GM21360 (cell line): Measurements from ENCODE around the gene CGREF1.

Experiments
- ATAC-seq: cut with Tn5 transposase; IDR thresholded peaks from one replicate; pipeline ENCODE4 v1.9.1; 2021; ENCODE audit warnings: mild to moderate bottlenecking, moderate library complexity; ENCODE audit not compliant: unreplicated experiment

CGREF1 gene, protein sequence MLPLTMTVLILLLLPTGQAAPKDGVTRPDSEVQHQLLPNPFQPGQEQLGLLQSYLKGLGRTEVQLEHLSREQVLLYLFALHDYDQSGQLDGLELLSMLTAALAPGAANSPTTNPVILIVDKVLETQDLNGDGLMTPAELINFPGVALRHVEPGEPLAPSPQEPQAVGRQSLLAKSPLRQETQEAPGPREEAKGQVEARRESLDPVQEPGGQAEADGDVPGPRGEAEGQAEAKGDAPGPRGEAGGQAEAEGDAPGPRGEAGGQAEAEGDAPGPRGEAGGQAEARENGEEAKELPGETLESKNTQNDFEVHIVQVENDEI

DNA sequence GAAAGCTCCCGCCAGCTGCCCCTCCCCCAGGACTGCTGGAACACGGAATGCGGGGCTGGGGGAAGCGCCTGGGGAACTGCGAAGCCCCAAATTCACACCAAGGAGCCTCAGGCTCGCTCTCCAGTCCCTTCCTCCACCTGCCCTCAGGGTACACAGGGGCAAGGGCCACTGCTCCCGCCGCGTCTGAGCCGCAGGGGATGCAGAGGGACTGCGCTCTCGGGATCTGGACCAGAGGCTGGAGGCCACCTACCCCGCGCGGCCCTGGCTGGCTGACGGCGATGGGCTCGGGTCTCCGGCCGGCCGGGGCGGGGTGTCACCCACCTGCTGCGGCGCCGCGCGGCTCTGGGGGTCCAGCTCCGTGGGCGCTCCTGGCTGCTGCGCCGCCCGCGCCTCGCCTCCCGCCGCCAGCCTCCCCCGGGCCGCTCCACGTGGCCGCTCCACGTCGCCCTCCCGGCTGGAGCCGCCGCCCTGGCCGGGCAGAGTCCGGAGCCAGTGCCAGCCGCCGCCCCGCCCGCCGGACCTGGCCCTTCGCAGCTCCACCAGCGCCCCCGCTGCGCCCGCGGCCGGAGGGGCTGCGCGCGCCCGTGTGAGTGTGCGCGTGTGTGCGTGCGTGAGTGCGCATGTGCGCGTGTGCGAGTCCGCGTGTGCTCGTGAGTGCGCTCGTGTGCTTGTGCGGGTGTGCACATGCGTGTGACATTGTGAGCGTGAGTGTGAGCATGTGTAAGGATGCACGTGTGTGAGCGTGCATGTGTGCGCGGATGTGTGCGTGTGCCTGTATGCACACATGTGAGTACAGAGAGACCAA, at the start of gene CGREF1:
Gene CGREF1 (minus strand): TSS at position 604 of the 805 bp plus-strand sequence. CDS start 14,762 bp downstream, outside the sequence.
- no peak for ATAC-seq

DNA sequence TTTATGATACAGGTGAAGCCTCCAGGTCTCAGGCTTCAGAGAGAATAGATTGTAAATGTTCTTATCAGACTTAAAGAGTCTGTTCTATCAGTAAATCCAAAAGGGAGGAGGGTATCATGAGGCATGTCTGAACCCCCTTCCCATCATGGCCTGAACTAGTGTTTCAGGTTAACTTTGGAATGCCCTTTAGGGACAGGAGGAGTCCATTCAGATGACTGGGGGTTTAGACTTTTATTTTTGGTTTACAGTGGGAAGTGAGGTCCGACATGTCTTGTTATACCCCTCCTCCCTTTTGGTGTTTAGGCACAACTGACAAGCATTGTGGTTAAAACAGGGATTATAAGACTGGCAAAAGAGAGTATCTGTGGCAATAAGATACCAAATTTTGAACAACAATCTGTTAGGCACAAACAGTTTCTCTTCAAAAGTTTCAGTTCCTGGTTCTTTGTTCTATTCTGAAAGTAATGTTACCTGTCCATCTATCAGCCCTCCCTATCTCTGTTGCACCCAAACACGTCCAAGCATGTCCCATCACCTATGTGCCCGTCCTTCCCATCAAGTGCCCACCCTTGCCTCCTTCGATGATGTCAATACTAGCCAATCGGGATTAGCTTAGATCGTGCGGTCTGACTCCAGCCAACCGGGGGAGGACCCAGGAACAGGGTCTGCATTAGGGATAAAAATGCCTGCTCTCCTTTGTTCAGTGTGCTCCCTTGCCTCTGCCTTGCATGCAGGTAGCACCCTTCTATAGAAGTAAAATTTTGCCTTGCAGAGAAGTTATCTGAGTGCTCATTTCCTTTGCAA, 46.2 kb upstream of the CGREF1 start:
- no peak for ATAC-seq

DNA sequence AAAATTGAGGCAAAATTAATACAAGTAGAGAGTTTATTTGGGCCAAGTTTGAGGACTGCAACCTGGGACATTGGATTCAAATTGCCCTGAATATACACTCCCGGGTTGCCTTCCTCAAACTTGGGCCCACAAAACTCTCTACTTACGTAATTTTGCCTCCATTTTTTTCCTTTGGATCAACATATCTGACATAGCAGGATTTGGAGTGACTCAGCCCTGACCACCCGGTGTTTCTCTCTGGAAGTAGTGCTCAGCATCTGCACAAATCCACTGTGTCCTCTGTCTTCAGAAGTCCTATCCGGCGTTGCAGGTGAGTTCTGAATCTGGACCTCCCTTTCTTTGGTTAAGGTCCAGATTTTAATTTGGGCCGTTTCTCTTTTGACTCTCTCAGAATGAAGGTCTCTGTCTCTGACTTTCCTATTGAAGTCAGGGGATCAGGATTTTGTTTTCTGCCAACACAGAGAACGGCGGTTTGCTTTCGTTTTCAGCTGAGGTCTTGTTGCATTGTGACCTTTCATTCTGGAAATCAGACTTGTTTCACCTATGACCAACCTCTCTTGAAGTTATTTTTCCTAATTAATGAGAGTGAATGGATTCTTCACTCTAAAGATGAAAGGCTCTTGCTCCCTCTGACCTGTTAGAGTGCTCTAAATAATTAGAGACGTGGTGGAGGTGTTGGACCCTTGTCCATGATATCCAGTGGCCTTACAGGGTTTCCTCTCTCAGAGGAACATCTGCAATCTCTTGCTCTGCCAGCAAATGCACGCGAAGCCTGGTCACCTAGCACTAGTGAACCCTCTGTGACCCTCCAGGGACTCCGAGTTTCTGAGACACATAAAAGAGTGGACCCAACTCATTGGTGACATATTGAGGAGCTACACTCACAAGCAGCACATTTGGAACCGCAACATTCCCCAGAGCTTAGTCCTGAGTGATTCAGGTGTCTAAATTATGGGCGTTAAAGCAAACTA, 43.5 kb upstream of the CGREF1 start:
- ATAC-seq: no peak

DNA sequence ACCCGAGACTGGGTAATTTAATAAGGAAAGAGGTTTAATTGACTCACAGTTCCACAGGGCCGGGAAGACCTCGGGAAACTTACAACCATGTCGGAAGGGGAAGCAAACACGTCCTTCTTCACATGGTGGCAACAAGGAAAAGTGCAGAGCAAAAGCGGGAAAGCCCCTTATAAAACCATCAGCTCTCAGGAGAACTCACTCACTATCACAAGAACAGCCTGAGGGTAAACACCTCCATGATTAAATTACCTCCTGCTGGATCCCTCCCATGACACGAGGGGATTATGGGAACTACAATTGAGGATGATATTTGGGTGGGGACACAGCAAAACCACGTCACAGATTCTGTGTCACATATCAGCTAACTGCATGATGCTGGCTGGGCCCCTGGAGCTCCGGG, 41.3 kb upstream of the CGREF1 start:
- ATAC-seq: no peak

DNA sequence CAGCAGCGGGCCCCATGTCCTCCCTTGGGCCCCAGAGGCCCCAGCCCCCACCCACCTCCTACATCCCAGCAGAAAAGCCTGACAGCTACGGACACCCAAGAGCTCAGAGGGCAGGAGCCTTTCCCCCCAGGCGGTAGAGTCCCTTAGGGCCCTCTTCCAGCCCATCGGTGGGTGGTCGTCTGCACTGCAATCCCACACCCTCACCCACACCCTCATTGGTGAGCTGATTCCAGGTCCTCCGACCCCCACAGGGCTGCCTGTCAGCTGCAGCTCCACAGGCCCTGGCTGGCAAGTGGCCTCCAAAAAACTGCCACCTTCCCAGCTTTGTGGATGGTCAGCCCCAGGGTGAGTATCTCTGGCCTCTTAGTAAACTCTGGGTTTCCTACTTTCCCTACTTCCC, 40.3 kb upstream of the CGREF1 start:
- no peak for ATAC-seq

DNA sequence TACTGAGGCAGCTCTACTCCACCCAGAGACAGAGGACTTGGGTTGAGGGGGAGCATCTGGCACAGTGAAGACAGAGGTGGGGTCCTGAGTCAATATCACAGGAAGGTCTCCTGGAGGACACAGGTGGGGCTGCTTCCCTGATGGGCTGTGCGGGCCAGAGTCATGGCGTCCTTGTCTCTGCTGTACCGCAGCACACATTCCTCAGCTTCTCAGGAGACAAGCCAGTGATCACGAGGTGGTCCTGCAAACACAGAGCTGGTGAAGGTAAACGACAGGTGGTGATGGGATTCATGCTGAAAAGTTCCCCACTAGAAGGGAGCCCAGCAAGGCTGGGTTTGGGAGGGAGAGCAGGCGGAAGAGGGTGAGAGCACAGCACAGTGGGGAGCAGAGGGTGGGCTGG, 39.5 kb upstream of the CGREF1 start:
- ATAC-seq: no peak

DNA sequence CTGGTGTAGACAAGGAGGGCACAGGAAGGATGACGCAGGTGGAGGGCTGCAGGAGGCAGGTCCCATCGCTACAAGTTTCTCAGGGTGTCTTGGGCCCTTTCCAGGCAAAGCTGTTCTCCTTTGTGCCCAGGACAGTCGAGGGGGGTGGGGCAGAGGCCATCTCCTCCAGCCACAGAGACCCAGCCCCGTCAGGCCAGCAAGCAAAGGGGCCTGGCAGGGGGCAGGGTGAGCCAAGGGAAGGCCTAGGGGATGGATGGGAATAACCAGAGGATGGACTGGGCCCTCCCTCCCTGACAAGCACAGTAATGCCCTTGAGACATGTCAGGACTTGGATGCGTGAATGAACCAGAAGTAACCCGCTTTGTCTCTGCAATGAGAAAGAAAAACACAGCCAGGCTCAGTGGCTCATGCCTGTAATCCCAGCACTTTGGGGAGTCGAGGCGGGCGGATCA, 36.2 kb upstream of the CGREF1 start:
- no peak for ATAC-seq

DNA sequence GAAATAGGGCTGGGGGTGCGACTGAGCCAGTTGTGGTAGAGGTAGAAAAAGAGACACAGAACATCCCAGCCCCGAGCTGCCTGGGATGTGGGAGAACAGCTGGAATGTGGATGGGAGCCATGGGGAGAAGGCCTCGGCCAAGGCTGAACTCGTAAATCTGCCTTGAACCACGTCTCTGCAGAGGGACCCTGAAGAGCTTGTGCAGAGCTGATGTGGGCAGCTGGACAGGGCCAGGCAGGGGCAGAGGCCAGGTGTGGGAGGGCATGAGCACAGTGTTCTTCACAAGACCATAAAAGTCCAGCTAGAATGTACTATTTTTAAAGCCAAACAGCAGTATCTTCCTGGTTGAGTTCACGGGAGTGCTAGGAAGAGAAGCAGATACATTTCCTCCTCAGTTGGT, 35.6 kb upstream of the CGREF1 start:
- no peak for ATAC-seq

DNA sequence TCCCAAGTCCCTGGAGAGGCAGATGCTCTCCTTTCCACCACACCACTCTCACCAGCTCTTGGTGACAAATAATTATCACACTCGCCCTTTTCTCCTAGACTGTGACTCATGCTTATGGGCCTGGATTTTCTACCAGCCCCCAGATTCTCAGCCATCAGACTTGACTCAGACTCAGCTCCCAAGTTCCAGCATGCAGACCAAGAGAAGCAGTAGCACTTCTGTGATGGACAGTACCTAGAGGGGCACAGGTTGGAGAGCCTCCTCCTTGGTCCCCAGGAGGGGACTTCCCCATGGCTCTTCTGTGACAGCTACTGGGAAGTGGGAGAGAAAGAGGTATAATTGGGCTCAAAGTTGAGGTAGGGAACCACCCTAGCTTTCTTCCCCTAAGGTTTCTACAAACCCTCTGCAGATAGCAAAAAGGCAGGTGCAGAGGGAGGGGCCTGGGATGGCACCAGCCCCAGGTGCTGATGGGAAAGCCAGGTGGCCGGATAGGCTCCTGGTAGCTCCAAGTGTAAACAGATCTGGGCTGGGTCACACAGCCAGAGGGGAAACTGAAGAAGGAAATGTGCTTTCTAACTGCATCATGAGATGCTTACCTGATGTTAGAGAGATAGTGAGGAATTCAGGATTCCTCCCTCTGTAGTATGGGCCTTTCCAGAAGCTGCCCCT, 34.0 kb upstream of the CGREF1 start:
- no peak for ATAC-seq

DNA sequence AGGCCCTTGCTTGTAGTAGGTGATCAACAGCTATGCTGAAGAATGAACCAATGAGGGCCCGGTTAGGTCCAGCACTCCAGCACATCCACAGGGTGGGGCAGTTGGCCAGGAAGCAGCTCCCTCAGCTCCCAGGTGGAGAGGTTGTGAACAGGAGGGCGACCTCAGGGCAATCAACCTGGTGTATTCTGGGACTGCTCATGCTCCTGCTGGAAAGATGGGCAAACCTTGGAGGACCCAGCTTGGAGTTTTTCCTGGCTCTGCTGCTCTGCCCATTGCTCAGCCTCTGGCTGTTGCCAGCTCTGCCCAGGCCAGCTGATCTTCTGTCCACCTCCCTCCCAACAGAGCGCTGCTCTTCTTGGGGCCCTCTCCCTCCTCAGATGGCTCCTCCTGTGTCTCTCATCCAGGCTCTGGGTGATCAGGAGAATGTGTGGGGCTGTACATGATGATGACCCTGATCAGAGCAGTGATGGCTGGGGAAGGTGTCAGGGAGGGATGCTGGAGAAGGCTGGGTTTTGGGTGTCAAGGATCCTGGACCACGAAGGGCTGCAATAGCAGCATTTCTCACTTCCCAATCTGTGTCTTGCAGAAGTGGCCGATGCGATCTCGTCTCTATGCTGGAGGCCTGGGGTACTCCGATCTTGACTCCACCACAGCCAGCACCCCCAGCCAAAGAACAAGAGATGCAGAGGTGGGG, 33.3 kb upstream of the CGREF1 start:
- ATAC-seq: no peak

DNA sequence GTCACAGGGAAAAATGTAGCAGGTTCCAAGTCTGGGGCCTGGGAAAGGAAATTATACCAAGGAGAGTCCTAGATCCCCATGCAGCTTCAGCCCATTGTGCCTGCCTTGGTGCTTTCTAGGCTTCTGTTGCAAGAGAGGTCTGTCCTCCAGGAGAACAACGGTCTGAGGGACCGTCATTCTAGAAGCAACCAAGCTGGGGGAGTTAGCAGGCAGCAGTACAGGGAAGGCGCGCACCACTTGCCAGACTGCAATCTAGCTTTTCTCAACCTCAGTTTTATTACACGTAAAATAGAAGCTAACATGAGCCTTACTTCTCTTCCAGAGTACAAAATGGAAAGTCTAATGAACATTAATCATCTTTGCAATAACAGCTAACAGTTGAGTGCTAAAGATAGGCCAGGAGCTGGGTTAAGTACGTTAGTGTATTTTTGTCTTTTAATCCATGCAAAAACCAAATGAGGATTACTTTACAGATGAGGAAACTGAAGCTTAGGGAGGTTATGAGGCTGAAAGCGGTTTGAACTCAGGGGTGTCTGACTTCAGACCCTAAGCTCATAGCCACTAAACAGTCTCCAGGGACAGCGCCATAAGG, 31.8 kb upstream of the CGREF1 start:
- no peak for ATAC-seq

DNA sequence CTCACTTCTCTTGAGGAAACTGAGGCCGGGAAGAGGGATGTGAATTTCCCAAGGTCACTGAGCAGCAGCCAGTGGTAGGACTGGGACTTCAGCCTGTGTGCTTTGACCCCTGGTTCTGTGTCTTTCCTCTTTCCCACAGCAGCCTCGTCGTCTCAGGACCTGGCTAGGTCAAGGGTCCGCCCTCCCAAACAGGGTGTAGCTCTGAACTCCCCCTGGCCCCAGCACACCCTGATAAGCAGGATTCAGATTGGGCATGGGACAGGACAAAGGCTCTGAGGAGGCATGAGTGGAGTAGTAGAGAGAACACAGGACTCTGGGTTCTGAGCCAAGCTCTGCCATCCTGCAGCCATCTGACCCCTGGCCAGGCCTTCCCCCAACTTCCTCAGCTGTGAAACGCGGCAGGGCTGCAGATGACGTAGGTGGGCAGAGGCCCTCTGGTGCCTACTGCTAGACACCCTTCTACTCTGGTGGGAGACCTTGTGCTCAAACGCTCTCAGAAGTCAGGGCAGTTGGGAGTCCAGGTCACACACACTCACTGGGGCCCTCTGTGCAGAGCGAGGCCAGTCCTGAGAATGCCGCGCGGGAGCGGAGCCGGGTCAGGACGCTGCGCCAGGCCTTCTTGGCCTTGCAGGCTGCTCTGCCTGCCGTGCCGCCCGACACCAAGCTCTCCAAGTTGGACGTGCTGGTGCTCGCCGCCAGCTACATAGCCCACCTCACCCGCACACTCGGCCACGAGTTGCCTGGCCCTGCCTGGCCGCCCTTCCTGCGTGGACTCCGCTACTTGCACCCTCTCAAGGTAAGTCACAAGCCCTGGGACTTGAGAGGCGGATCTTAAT, 30.9 kb upstream of the CGREF1 start:
- ATAC-seq: no peak

DNA sequence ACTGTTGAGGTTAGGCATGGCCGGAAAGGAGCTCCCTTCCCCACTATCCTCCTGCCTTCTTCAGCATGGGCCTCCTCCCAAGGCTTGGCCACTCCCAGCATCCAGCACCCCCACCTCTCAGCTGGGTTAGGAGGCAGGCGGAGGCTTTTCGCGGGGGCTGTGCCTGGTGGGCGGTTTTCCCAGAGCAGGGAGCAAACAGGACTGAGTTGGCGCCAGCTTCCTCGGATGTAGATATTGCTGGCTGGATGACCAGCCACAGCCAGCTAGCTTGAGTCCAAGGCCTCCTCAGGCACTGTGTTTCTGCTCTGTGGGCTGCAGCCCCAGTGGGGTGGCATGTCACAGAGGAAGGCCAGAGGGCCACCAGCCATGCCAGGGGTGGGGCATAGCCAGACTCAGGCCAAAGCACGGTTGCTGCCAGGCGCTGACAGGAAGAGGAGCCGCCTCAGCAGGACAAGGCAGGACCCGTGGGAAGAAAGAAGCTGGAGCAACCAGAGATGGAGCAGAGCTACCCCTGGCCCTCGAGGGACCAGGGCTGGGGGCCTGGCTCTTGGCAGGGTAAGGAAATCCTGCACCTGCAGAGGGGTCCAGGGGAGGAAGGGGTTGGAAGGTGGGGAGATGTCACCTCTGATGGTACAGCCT, 30.0 kb upstream of the CGREF1 start, which contains the start of gene TCF23:
Gene TCF23 (plus strand): TSS at position 204 of the 639 bp plus-strand sequence. CDS start 130 bp downstream, at position 334.
- no peak for ATAC-seq

DNA sequence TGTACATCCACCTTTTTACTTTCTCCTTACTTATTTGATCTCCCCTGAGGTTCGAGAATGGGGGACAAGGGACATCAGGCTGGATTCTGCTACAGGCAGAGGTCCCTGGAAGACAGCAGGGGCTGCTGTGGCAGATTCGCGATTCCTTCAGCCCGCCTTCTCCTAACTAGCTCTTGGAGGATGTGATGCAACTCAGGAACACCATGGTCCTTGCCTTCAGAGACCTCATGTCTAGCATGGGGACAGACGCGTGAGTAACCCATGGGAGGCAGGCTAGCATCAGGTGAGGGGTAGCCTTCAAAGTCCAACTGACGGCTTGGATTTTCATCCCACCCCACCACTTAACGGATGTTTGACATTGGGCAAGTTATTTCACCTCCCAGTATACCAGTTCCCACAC, 29.0 kb upstream of the CGREF1 start:
- ATAC-seq: no peak

DNA sequence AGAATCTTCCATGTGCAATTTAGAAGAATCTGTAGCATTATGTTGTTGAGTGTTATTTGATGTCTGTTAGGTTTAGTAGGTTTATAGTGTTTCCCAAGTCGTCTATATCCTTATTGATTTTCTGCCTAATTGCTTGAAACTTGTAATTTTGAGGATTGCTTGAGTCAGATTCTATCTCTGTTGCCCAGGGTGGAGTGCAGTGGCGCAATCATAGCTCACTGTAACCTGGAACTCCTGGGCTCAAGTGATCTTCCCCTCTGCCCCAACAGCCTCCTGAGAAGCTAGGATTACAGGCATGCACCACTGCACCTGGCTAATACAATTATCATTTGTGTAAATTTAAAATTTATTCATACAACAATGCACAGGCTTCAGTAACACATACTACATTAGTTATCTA, 26.8 kb upstream of the CGREF1 start:
- no peak for ATAC-seq

DNA sequence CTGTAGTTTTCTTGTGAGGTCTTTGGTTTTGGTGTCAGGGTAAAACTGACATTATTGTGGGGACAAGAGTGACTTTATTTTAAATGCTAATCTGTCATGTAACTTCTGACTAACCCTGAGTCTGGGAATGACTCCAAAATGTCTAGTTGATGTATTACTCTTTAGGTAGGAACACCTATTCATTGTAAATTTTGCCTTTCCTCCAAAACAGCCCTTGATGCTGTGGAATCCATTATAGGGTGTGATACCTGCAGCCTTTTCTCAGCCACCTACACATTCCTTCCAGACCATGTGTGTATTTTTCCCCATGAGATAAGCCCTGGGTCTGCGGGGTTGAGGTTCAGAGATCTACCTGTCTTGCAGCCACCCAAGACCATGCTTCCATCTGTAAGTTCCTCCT, 24.4 kb upstream of the CGREF1 start:
- no peak for ATAC-seq

DNA sequence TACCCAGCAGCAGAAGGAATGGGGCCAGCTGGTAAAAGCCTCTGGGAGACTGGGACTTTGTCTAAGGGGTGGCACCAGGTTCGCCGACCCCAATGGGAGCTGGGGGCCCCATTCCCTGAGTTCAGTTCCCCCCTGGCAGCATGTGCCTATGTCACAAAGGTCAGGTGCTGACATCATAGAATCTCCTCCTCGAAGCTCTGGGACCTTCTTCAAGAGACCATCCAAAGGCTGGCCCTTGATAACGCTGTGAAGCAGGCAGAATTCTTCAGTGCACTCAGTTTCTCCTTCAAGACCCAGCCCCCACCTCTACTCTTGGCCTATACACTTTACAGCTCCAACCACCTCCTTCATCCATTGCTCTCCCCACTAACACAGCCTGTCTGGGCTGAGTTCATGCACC, 20.4 kb upstream of the CGREF1 start, which contains the start of gene PRR30:
Gene PRR30 (minus strand): TSS at position 101 of the 400 bp plus-strand sequence. CDS start 1,081 bp downstream, outside the sequence.
- ATAC-seq: no peak
